ENCODE measurements around the gene PSORS1C1. TPM values are rescaled to one million over a fixed set of nuclear protein-coding genes. Genes with fewer than 3 reads are reported as not detected.

Gene PSORS1C1
- polyA plus RNA-seq, 1 donor from 2014 or later = not detected

DNA sequence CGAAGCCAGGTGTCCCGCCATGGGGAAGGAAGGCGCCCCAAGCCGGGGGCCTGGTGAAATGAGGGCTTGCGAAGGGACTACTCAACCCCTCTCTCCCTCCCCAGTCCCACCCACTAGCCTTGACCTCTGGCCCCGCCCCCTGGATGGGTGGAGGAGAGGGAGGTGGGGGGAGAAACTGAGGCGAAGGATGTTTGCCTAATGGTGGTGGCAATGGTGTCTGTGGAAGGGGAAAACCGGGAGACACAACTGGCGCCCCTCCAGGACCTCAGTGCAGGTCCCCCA lies 55.9 kb downstream of the PSORS1C1 start, which contains the start of gene POU5F1:
TSS of gene POU5F1 (minus strand) at position 83 of the 282 bp plus-strand sequence. CDS start at position 21, 62 bp downstream.
- Histone ChIP-seq H3K9me3 (ENCODE audit: low read length) (no peaks in the 10 kb centered on the region), H3K9ac (ENCODE audit: low read length) (no peak within 1 kb of the TSS), H3K27ac (ENCODE audit: low read length) (no peak within 1 kb of the TSS), H3K4me3 (ENCODE audit: low read length) (no peak within 1 kb of the TSS), H3K36me3 (ENCODE audit: insufficient read depth, low read length) (no peaks in the 10 kb centered on the region), H3K9me2 (ENCODE audit: insufficient read depth, low read length) (no peaks in the 10 kb centered on the region), H4K20me1 (ENCODE audit: insufficient read depth) (no peaks in the 10 kb centered on the region), H3K27me3 (ENCODE audit: insufficient read depth, low read depth, low read length) (no peaks in the 10 kb centered on the region), H2AFZ (ENCODE audit: low read depth, low read length) (no peak within 1 kb of the TSS), H3K79me2 (replicated peaks; ENCODE audit: insufficient read depth, low read length) (no peaks in the 10 kb centered on the region), H3K4me2 (ENCODE audit: low read length) (no peak within 1 kb of the TSS), H3F3A (ENCODE audit: insufficient read depth, low read length, poor library complexity, severe bottlenecking) (no peaks in the 10 kb centered on the region)
- TF ChIP-seq EZH2 (IDR thresholded peaks at IDR 0.05; ENCODE audit: borderline replicate concordance, insufficient read depth, low read length, poor library complexity, severe bottlenecking) (no peak), POLR2AphosphoS5 (IDR thresholded peaks at IDR 0.05) (no peak)

DNA sequence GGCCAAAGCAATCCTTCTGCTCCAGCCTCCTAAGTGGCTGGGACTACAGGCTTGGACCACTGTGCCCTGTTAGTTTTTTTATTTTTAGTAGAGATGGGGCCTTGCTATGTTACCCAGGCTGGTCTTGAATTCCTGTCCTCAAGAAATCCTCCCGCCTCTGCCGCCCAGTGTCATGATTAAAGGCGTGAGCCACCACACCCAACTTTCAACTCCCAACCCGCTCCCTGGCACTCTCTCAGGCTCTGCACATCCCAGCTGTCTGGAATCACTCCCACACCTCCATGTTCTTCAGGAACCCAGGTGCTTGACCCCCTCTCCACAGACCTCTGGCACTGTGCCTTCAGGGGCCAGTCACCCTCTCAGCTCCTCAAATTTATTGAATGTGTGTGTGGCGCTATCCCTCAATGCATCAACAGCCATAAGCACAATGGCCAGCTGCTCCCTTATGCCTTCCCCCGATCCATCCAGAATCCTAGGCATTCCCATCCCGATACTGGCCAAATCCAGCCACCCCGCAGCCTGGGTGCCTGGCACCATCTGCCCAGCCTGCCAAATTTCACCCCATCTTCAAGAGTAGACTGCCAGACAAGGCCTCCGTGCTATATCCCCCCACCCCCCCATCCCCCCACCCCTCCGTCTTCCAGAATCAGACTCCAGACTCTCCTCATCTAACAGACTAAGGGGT lies 56.5 kb downstream of the PSORS1C1 start:
- Histone ChIP-seq H3K4me3 (ENCODE audit: low read length) (no peak overlapping the region), H2AFZ (ENCODE audit: low read depth, low read length) (no peak overlapping the region), H3K9me2 (ENCODE audit: insufficient read depth, low read length) (no peaks in the 10 kb centered on the region), H3K4me2 (ENCODE audit: low read length) (no peak overlapping the region), H3K9me3 (ENCODE audit: low read length) (no peaks in the 10 kb centered on the region), H3K27me3 (ENCODE audit: insufficient read depth, low read depth, low read length) (no peaks in the 10 kb centered on the region), H3K9ac (ENCODE audit: low read length) (no peak overlapping the region), H4K20me1 (ENCODE audit: insufficient read depth) (no peaks in the 10 kb centered on the region), H3K79me2 (replicated peaks; ENCODE audit: insufficient read depth, low read length) (no peaks in the 10 kb centered on the region), H3K36me3 (ENCODE audit: insufficient read depth, low read length) (no peaks in the 10 kb centered on the region), H3F3A (ENCODE audit: insufficient read depth, low read length, poor library complexity, severe bottlenecking) (no peaks in the 10 kb centered on the region), H3K27ac (ENCODE audit: low read length) (no peak overlapping the region)
- TF ChIP-seq RAD21 (conservative IDR thresholded peaks at IDR 0.05) (no peak), EZH2 (IDR thresholded peaks at IDR 0.05; ENCODE audit: borderline replicate concordance, insufficient read depth, low read length, poor library complexity, severe bottlenecking) (no peak), EP300 (conservative IDR thresholded peaks at IDR 0.05; ENCODE audit: poor library complexity, severe bottlenecking) (no peak), SMC3 (conservative IDR thresholded peaks at IDR 0.05; ENCODE audit: poor library complexity) (no peak), TAF1 (IDR thresholded peaks at IDR 0.05; ENCODE audit: low read depth) (no peak), POLR2AphosphoS5 (IDR thresholded peaks at IDR 0.05) (no peak), MXI1 (conservative IDR thresholded peaks at IDR 0.05; ENCODE audit: poor library complexity, severe bottlenecking) (no peak)
- TF ChIP-seq, protein P1, sequence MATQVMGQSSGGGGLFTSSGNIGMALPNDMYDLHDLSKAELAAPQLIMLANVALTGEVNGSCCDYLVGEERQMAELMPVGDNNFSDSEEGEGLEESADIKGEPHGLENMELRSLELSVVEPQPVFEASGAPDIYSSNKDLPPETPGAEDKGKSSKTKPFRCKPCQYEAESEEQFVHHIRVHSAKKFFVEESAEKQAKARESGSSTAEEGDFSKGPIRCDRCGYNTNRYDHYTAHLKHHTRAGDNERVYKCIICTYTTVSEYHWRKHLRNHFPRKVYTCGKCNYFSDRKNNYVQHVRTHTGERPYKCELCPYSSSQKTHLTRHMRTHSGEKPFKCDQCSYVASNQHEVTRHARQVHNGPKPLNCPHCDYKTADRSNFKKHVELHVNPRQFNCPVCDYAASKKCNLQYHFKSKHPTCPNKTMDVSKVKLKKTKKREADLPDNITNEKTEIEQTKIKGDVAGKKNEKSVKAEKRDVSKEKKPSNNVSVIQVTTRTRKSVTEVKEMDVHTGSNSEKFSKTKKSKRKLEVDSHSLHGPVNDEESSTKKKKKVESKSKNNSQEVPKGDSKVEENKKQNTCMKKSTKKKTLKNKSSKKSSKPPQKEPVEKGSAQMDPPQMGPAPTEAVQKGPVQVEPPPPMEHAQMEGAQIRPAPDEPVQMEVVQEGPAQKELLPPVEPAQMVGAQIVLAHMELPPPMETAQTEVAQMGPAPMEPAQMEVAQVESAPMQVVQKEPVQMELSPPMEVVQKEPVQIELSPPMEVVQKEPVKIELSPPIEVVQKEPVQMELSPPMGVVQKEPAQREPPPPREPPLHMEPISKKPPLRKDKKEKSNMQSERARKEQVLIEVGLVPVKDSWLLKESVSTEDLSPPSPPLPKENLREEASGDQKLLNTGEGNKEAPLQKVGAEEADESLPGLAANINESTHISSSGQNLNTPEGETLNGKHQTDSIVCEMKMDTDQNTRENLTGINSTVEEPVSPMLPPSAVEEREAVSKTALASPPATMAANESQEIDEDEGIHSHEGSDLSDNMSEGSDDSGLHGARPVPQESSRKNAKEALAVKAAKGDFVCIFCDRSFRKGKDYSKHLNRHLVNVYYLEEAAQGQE (IDR thresholded peaks at IDR 0.05; ENCODE audit: borderline replicate concordance) = no peak
- TF ChIP-seq, protein P2, sequence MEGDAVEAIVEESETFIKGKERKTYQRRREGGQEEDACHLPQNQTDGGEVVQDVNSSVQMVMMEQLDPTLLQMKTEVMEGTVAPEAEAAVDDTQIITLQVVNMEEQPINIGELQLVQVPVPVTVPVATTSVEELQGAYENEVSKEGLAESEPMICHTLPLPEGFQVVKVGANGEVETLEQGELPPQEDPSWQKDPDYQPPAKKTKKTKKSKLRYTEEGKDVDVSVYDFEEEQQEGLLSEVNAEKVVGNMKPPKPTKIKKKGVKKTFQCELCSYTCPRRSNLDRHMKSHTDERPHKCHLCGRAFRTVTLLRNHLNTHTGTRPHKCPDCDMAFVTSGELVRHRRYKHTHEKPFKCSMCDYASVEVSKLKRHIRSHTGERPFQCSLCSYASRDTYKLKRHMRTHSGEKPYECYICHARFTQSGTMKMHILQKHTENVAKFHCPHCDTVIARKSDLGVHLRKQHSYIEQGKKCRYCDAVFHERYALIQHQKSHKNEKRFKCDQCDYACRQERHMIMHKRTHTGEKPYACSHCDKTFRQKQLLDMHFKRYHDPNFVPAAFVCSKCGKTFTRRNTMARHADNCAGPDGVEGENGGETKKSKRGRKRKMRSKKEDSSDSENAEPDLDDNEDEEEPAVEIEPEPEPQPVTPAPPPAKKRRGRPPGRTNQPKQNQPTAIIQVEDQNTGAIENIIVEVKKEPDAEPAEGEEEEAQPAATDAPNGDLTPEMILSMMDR (IDR thresholded peaks at IDR 0.05; ENCODE audit: poor library complexity, severe bottlenecking) = no peak
